NCI-H1694 (cell line): ENCODE data around the gene PKN2.
A peak's percentile ranks its signal among the peaks of the same experiment; 100 is the strongest.

Source experiments
- DNase-seq: peaks from one replicate; lab custom pipeline; 2025; lab: John Stamatoyannopoulos, UW

Gene PKN2

DNA sequence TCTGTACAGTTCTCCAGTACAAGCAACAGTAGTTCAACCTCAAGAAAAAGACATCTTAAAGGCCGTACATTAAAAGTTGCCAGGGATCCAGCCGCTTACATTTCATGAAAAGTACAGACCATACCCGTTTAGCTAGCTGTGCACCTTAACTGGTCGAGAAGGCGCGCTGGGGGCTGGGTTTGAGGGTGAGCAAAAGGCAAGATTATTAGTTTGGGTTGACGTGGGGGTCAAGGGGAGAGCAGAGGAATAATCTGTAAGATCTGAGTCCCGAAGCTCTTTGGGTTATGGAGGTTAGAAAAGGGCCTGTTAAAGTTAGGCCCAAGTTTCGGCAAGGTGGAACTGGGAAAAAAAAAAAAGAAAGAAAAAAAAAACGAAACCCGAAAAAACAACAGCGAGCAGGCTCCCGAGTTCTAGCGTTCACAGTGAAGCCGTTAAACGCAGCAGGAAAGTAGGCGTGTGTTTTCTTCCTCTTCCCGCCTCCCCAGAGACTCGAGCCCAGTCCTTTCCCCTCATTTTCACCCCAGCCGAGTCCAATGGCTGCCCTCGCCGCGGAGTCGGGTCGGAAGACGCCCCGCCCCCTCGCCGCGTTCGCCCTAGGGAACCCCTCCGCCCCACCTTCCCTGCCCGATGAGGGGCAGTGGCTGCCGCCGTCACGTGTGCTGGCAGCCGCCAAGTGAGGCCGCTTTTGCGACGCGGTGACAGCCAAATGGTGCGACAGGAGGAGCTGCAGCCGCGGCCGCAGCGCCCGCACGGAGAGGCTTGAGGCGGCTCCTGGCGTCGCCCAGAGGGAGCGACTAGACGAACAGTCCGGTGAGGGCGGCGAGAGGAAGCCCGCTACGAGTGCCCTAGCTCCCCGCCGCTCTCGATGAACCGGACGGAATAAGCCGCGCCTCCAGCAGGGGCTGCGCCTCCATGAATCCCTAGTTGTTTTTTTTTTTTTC lies at the start of gene PKN2:
TSS of gene PKN2 (plus strand) at position 733 of the 941 bp plus-strand sequence. CDS start 308 bp downstream, outside the sequence.
- peak; percentile 96 for DNase-seq

DNA sequence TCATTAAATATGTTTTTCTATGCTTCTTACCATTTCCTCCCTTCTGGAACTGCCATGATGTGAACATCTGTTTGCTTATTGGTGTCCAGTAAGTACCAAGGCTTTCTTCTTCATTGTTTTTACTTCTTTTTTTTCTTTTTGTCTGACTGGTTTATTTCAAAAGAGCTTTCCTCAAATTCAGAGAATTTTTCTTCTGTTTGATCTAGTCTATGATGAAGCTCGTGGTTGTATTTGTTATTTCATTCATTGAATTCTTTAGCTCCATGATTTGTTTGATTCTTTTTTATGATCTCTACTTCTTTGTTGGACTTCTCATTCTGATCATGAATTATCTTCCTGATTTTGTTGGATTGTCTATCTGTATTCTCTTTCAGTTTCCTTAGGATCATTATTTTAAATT lies 49.5 kb upstream of the PKN2 start:
- no peak for DNase-seq

GRCh38 chr1:88640060-88640459 lies 44.0 kb upstream of the PKN2 start:
- no peak for DNase-seq

DNA sequence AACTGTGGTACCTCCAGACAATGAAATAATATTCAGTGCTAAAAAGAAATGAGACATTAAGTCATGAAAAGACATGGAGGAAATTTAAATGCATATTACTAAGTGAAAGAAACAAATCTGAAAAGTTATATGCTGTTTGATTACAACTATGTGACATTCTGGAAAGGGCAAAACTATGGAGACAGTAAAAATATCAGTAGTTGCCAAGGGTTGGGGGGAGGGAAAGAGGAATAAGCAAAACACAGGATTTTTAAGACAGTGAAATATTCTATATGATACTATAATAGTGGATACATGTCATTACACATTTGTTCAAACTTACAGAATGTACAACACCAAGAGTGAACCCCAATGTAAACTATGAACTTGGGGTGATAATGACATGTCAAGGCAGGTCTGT lies 38.2 kb upstream of the PKN2 start:
- DNase-seq = no peak

GRCh38 chr1:88646476-88647248 lies 37.4 kb upstream of the PKN2 start:
- DNase-seq = no peak

DNA sequence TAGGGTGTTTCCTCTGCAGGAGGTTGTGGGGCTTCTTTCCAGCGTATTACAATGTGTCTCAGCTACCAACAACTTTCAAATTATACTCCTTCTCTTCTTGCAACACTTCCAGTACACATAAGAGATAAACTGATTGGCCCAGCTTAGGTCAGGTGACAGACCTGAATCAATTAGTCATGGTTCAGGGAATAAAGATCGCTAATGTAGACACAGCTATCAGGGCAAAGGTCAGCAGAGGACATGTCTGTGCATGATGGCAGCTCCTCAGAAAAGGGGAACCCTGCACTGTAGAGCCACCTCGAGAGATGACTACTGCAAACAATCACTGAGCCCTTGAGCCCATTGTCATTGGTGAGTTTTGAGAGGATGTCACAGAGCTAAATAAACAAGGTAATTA lies 36.8 kb upstream of the PKN2 start:
- no peak for DNase-seq

DNA sequence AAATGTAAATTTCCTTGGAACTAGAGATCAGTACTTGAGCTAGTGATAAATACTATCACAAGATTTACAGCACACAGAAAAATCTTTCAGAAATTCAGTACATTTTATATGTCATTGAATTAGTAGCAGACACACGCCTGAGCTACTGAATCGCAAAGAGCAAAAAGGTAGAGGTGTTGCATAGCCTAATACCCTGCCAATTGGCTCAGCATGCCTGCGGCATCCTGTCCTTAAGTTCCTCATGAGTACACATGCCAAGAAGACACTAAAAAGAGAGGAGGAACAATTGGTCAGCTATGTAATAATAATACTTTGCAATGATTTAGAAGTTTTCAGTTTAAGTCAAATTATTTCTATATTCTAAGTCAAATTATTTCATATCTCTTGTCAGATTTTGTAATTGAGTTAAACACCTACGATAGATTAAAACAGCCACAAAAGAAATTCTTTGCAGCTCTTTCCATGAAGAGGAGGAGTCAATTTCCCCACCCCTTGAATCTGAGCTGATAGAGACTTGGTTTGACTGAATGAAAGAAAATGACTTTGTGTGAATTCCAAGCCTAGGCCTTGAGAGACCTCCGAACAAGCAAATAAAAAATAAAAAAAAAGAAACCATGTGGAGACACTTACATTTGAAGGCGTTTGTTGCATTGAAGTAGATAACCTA lies 36.2 kb upstream of the PKN2 start:
- no peak for DNase-seq

GRCh38 chr1:88648706-88649105 lies 35.4 kb upstream of the PKN2 start:
- DNase-seq = no peak

DNA sequence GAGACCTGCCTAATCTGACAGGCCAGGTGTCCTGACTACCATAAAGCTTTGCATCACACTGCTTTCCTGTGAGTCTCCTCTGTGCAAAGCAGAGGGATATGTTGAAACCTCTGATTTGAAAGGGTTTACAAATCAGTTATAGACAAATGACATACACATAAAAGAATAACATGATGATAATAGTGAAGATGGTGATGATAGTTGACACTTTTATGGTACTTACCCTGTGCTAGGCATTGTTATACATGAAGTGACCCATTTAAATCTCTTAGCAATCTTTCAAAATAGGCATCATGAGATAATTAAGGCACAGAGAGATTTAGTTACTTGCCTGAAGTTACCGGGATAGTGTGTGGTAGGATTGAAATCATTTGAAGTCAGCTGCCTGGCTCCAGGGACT lies 34.1 kb upstream of the PKN2 start:
- DNase-seq = no peak

DNA sequence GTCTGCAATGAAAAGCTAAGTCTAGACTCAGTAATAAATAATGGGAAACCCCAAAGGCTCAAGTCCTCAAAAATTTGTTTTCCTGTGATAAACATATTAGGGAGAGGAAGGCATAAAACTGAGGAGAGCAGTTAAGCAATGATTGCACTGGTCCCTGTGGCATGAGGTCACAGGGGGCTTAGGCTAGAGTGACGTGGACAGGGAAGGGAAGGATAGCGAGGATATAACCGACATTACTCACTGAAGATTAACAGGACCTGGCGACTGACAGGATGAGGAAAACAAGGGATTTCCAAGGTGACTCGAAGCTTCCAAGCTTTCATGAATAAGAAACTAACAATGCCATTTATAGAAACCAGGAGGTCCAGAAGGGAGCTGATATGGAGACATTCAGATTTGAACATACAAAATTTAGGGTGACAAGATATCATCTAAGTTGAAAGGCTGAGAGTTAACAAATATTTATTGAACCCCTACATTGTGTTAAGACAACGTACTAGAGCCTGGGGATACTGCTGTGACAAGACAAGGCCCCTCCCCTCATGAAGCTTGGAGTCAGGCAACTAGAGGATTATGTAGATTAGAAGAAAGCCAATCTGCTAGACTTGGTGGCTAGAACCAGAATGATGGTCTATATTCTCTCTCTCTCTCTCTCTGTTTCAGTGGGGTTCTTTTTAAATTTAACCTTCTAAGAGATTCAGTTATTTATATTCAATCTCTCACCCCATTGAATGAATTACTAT lies 33.2 kb upstream of the PKN2 start:
- DNase-seq = no peak

GRCh38 chr1:88655140-88655539 lies 28.9 kb upstream of the PKN2 start:
- DNase-seq = no peak

DNA sequence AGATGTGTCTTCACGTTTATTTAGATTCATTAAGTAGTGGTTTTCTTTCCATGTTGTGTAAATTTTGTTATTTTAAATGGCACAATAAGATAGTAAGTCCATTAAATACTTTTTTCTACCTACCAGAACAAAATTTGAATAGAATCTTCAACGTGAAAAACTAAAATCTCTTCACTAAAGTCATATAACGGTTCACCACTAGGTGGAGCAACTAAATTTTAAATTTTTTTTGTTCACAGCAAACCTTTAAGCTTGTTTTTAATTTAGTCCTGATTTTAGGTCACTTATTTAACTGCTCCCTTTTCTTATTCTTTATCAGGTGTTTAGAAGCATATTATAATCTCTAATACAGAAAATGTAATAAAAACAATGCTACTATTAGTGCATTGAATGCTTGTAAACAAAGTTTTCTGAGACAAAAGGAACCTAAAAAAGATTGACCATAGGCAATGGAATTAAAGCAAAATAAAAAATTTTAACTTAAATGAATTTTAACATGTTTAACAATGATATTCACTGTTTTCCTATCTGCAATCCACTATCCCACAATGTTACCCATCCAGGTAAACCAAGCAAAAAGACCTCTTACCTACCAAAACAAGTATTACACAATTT lies 28.3 kb upstream of the PKN2 start:
- peak; percentile 30 for DNase-seq

DNA sequence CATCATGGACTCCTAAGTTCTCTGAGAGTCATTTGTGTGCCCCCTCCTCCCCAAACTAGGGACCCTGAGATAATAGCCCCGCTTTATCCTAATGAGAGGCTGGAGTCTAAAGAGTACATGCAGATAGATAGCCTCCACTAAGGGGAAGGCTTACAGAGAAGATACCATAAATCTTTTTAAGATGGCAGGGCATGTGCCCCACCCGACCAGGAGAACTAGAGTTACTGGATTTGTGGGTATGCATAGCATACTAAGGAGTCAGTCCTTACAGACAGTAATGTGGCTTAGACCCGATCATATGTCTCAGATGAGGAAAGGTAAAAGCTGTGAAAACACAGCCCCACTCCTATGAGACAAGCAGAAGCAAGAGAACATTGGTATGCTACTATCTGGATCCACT lies 25.7 kb upstream of the PKN2 start:
- no peak for DNase-seq

DNA sequence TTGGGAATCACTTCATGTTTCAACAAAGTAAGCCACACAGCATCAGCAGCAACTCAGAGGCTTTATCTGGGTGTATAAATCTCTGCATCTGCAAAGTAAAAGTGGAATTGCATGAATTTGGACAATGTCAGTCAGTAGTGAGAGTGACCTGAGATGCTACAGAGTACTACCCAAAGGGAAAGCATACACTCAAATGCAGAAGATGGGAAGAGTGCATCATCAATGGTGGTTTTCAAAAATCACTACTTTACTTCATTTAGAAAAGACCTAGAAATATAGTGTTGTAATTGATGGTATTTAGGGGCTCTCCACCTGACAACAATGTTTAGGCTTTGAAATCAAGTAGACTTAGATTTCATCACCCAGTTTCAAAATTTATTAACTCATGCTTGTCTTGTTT lies 24.5 kb upstream of the PKN2 start:
- DNase-seq = no peak

DNA sequence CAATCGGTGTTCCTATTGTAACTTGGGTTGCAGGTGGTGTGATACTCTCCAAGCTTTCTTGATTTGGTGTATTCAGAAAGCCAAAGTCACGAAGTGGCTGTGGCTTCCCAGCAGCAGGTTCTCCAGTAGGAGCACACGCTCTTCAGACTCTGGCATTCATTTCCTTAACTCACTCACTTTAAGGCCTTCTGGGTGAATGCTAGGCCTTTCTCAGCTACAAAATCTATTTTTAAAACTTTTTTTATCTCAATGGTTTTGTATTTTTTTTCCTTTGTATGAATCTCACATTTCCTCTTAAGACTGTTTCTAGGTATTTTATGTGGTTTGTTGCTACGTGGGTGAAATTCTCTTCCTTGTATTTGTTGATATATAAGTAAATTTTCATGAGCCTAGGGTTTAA lies 22.9 kb upstream of the PKN2 start:
- no peak for DNase-seq

DNA sequence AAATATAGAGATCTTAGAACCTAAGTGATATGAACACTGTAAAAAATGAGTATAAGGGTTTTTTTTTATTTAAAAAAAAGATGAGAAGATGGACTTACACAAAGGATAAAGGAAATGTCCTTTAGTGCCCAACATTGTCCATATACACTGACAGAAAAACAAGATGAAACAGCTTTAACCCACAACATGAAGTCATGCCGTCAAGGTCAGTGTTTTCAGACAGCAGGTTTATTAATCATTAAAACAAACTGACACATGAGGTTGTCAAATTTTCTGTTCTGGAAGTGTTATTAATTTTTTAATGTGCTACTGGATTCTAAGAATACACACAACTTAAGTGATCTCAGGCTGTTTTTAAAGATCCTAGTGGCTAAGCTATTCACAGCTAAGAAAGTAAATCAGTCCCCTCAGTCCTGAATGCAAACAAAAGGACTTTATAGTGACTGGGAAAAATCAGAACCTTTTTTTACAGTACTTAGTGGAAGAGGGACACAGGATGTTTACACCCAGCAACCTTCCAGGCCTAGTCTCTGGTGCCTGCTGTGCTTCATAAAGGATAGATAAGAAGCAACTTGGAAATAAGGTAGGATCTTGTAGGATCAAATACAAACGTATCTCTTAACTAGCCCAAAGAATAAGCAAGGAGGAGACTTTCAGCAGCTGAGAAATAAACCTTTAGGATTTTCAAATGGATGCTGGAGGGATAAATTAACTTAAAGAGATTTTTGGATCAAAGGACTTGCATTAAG lies 21.9 kb upstream of the PKN2 start:
- DNase-seq = no peak

DNA sequence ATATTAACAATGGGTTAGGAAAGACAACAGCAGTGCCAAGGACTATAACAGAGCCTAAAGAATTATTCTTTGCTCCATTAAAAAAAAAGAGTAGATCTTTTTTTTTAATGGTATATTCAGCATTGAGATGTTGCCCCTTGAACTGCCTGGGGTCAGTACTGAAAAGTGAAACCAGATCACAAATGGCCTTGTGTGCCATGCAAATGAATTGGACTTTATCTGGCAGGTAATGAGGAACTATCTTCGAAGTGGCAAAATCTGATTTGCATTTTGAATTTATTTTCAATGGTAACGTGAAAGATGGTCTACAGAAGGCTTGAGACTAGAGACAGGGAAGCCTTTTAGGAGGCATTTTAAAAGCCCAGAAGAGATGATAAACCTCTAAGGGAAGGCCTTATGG lies 21.4 kb upstream of the PKN2 start:
- DNase-seq = no peak

GRCh38 chr1:88668405-88668804 lies 15.7 kb upstream of the PKN2 start:
- no peak for DNase-seq

- no peak for DNase-seq
Measured at GRCh38 chr1:88670462-88670861, 13.6 kb upstream of the PKN2 start.

DNA sequence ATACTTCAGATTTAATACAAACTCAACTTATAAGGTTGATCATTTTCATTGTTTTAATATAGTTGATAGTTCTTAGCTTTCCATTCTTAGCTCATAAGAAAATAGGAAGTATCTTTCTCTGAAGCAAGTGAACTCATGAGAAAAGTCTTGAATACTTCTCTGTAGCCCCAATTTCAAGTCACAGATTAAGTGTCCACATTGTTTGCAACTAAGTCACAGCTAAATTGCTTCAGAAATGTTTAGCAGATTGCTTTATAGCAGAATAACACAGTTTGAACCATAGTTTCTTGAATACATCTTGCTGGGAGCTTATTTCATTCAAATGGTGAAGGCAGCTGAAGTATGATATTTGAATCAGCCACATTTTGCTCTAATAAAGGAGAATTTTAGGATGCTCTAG lies 10.6 kb upstream of the PKN2 start:
- DNase-seq = no peak

- DNase-seq = no peak
Measured at GRCh38 chr1:88678405-88678804, 5.7 kb upstream of the PKN2 start.
